K562 (cell line): ENCODE results near the gene ABHD16A. TPM values are rescaled to one million over a fixed set of nuclear protein-coding genes. Genes with fewer than 3 reads are reported as not detected.

Source experiments
- ATAC-seq: fragments of 200-7000 bp; cut with Tn5 transposase; 3 replicates; pipeline ENCODE4 v1.9.1; 2020; ENCODE audit warnings: moderate library complexity
- BruUV-seq: library from RNA; stranded (reverse); fragments of 400-500 nt; replicated peaks from 2 replicates; lab custom pipeline; 2021; lab: Mats Ljungman, UMichigan
- CTCF ChIA-PET: fragments of 300-600 bp; formaldehyde crosslinking; extraction: SDS; loops from one replicate; lab custom pipeline; 2021; ENCODE audit warnings: low intra/inter-chr PET ratio; lab: Yijun Ruan, JAX
- POLR2A ChIA-PET: fragments of 300-600, 350-650 bp; sonication (Branson Sonifier 250); formaldehyde crosslinking; extraction: SDS; loops from one replicate; lab custom pipeline; 2021; ENCODE audit warnings: antibody characterized with exemption, inconsistent platforms; lab: Yijun Ruan, JAX
- DNase-seq, 4 experiments: peaks; one replicate each; pipeline versions ENCODE4 v3.0.0 to v3.0.0-alpha.2; 2011 to 2018; ENCODE audit warnings: low spot score in 3 of 4, mixed read lengths in 3 of 4; ENCODE audit errors: extremely low read depth in 1 of 4
- FAIRE-seq: peaks from 2 replicates; lab custom pipeline; 2011; peaks lifted over from hg19 to GRCh38; lab: Jason Lieb, UNC
- H2AFZ ChIP-seq: 2 replicates; pipeline ENCODE4 v1.6.0; 2011; ENCODE audit warnings: low read depth, low read length, control low read depth, inconsistent platforms
- H3K27ac ChIP-seq: fragments of 200-600 bp; 3 replicates; pipeline ENCODE4 v1.8.0; 2011; ENCODE audit warnings: low read depth, mild to moderate bottlenecking, control low read depth, inconsistent platforms, low read length, moderate library complexity, mixed read lengths; ENCODE audit errors: extremely low read depth
- H3K27me3 ChIP-seq, 2 experiments: fragments of 300-600 bp in 1 of 2; 2 replicates in 1 of 2; 3 replicates in 1 of 2; pipeline versions ENCODE4 v1.6.0 to v1.8.0; 2011; ENCODE audit warnings: inconsistent platforms in 2 of 2, low read length in 2 of 2, mild to moderate bottlenecking in 1 of 2, mixed read lengths in 1 of 2, moderate library complexity in 1 of 2; ENCODE audit not compliant: control insufficient read depth in 2 of 2, insufficient read depth in 2 of 2
- H3K36me3 ChIP-seq: fragments of 300-600 bp; 3 replicates; pipeline ENCODE4 v1.8.0; 2011; ENCODE audit warnings: mild to moderate bottlenecking, low read length, inconsistent platforms; ENCODE audit not compliant: control insufficient read depth, insufficient read depth
- H3K4me1 ChIP-seq, 2 experiments: fragments of 200-600 bp in 1 of 2; replicated peaks in 1 of 2; 2 replicates in 1 of 2; 3 replicates in 1 of 2; pipeline versions ENCODE4 v1.5.1 to v1.8.0; 2011; ENCODE audit warnings: inconsistent platforms in 2 of 2, low read length in 2 of 2, mild to moderate bottlenecking in 1 of 2, mixed read lengths in 1 of 2, moderate library complexity in 1 of 2; ENCODE audit not compliant: control insufficient read depth in 2 of 2, insufficient read depth in 2 of 2
- H3K4me2 ChIP-seq: 2 replicates; pipeline ENCODE4 v1.6.1; 2011; ENCODE audit warnings: low read length, control low read depth, inconsistent platforms, mixed read lengths; ENCODE audit not compliant: insufficient read depth
- H3K4me3 ChIP-seq: fragments of 200-600 bp; sonication (generic), shearing (Covaris generic); 2 replicates; pipeline ENCODE4 v1.5.1; 2016; ENCODE audit warnings: control low read depth, inconsistent platforms
- H3K79me2 ChIP-seq: fragments of 200-600 bp; 3 replicates; pipeline ENCODE4 v1.8.0; 2011; ENCODE audit warnings: low read length, inconsistent platforms; ENCODE audit not compliant: control insufficient read depth, insufficient read depth
- H3K9ac ChIP-seq, 2 experiments: 2 replicates each; pipeline versions ENCODE4 v1.6.0 to v1.6.1; 2011; ENCODE audit warnings: low read depth in 2 of 2, low read length in 2 of 2, control low read depth in 1 of 2, inconsistent platforms in 1 of 2, mild to moderate bottlenecking in 1 of 2, mixed read lengths in 1 of 2; ENCODE audit not compliant: insufficient read depth in 1 of 2
- H3K9me1 ChIP-seq: one replicate; pipeline ENCODE4 v1.6.0; 2011; ENCODE audit warnings: inconsistent platforms, mild to moderate bottlenecking, low read length, moderate library complexity; ENCODE audit not compliant: control insufficient read depth, insufficient read depth
- H3K9me3 ChIP-seq: replicated peaks from 2 replicates; pipeline ENCODE4 v1.5.1; 2011; ENCODE audit warnings: low read depth, low read length, inconsistent platforms; ENCODE audit not compliant: control insufficient read depth, insufficient read depth
- H4K20me1 ChIP-seq: replicated peaks from 2 replicates; pipeline ENCODE4 v1.6.1; 2011; ENCODE audit warnings: low read length, inconsistent platforms, mixed read lengths; ENCODE audit not compliant: control insufficient read depth, insufficient read depth
- ATF6 ChIP-seq: sonication (generic); formaldehyde crosslinking; IDR thresholded peaks from 2 replicates; pipeline ENCODE4 v1.4.0; 2020; ENCODE audit warnings: mild to moderate bottlenecking, missing genetic modification reagents
- CREM ChIP-seq: IDR thresholded peaks from 2 replicates; pipeline ENCODE4 v1.6.1; 2014; ENCODE audit warnings: antibody characterized with exemption, low read depth
- E2F4 ChIP-seq: sonication (generic); formaldehyde crosslinking; IDR thresholded peaks from 2 replicates; pipeline ENCODE4 v1.8.0; 2022; ENCODE audit warnings: mild to moderate bottlenecking, low read depth, missing genetic modification reagents
- FOXP1 ChIP-seq: sonication (generic); formaldehyde crosslinking; IDR thresholded peaks from 2 replicates; pipeline ENCODE4 v1.8.0; 2022; ENCODE audit warnings: mild to moderate bottlenecking, missing genetic modification reagents
- HBP1 ChIP-seq: fragments of 450-650 bp; formaldehyde crosslinking; IDR thresholded peaks from 2 replicates; pipeline ENCODE4 v1.4.0; 2022; ENCODE audit warnings: missing genetic modification characterization
- HDAC6 ChIP-seq: IDR thresholded peaks from 2 replicates; pipeline ENCODE4 v1.6.1; 2012; ENCODE audit warnings: low read depth, mild to moderate bottlenecking, control low read depth, inconsistent platforms, low read length, moderate library complexity
- PTBP1 ChIP-seq: fragments of 200-400 bp; formaldehyde crosslinking; IDR thresholded peaks from 2 replicates; pipeline ENCODE4 v1.6.1; 2017; ENCODE audit warnings: low read depth, low read length
- SRF ChIP-seq, 2 experiments: fragments of 250-450, 450-650 bp in 1 of 2; sonication (Bioruptor Pico) in 1 of 2; sonication (generic) in 1 of 2; formaldehyde crosslinking; IDR thresholded peaks; 2 replicates each; pipeline versions ENCODE4 v1.5.0 to v1.5.1; 2020 to 2022; ENCODE audit warnings: mild to moderate bottlenecking in 1 of 2, missing genetic modification reagents in 1 of 2
- ZBTB49 ChIP-seq: sonication (generic); formaldehyde crosslinking; IDR thresholded peaks from 2 replicates; pipeline ENCODE4 v1.8.0; 2022; ENCODE audit warnings: missing genetic modification reagents, mild to moderate bottlenecking, borderline replicate concordance
- ZNF449 ChIP-seq: fragments of 250-450 bp; sonication (Bioruptor Pico); IDR thresholded peaks from 2 replicates; pipeline ENCODE4 v1.8.0; 2022; ENCODE audit warnings: moderate library complexity, mild to moderate bottlenecking, inconsistent platforms
- WGBS: fragments of 100-300 bp; shearing (Covaris generic); methylation state at CpG from one replicate; pipeline ENCODE4 v1.1.6; 2016; ENCODE audit warnings: low coverage, mixed read lengths; ENCODE audit not compliant: insufficient coverage; ENCODE audit errors: missing lambda C conversion rate; 5-methylcytosine and 5-hydroxymethylcytosine counted together
- in situ Hi-C: fragments of 300-500 bp; cut with MboI; formaldehyde crosslinking; loops from 4 replicates; pipeline ENCODE4 v1.15.0; 2018; ENCODE audit warnings: inconsistent platforms, mixed read lengths
- intact Hi-C: fragments of 100-400 bp; cut with micrococcal nuclease; formaldehyde crosslinking; loops from 2 replicates; pipeline ENCODE4 v1.14.2; 2022
- polyA plus RNA-seq, 8 experiments: library from polyadenylated mRNA; depleted of rRNA in 4 of 8; stranded (reverse) in 5 of 8; unstranded in 3 of 8; fragments of >200 nt; fragmentation: Nextera tagmentation in 2 of 8; fragmentation: Illumina TruSeq in 1 of 8; extraction: Ambion mirVana in 2 of 8; extraction: Trizol in 1 of 8; gene quantifications; 2 replicates each; pipeline versions ENCODE4 v1.2.1 to v1.2.3, GENCODE V29; 2011 to 2014; ENCODE audit warnings: inconsistent platforms in 1 of 8, missing spikeins in 1 of 8
- total RNA-seq, 7 experiments: library from RNA; depleted of rRNA in 6 of 7; stranded (reverse); fragments of >200 nt in 6 of 7; fragmentation: Illumina TruSeq in 2 of 7; extraction: Trizol in 2 of 7; gene quantifications; 2 replicates each; pipeline versions ENCODE4 v1.2.1 to v1.2.3, GENCODE V29; 2011 to 2021; ENCODE audit warnings: low replicate concordance in 1 of 7

The ABHD16A gene
- total and polyA plus RNA-seq, 9 of the 15 experiments (the other 6 are each of a cell fraction or from before 2014, with no cell fraction given), result 25.8 to 120 (median 81.6) TPM

GRCh38 chr6:31701666-31702404 lies 1.3 kb downstream of the ABHD16A start:
- ChIA-PET POLR2A (interaction anchor here (0.7 to 9.7 kb wide), 16 partner anchors 10 to 137 kb away, joined by 3 to 158 read pairs (median 10); partner anchors contain the start of genes CSNK2B, GPANK1, LY6G6C and LY6G6D), CTCF (interaction anchor here (1.2 kb wide), 1 partner anchor 12 kb away, joined by 3 read pairs; no protein-coding TSS in a partner anchor)
- peak overlapping the region; percentile 68 for H3K4me3 ChIP-seq
- H3K9ac ChIP-seq, result peak overlapping the region; percentile 93 to 96
- 42% methylated on average over 7 of the region's 7 CpGs for WGBS
- in situ Hi-C loops, result no loop called here
- no peaks in the 10 kb centered on the region; the same call in 1 of the 2 replicates for H4K20me1 ChIP-seq
- no peak for DNase-seq
- peak overlapping the region; percentile 87 for H3K4me2 ChIP-seq
- H3K4me1 ChIP-seq, result peaks cover 22 to 30% of the 10 kb centered on the region in 2 experiments
- H3K9me1 ChIP-seq, result peaks cover 5% of the 10 kb centered on the region
- H3K36me3 ChIP-seq, result peaks cover 46% of the 10 kb centered on the region
- no peaks in the 10 kb centered on the region for H3K27me3 ChIP-seq
- peak overlapping the region; percentile 93 for H3K27ac ChIP-seq
- no peak for ATAC-seq
- FAIRE-seq, result no peak
- no peaks in the 10 kb centered on the region for H3K9me3 ChIP-seq
- peaks cover 54% of the 10 kb centered on the region for H3K79me2 ChIP-seq
- intact Hi-C loops, result loop anchor here (2.0 kb wide), 1 partner anchor 37 kb away; the partner anchor contains the start of gene GPANK1
- BruUV-seq, result TSS peak; percentile 60
- H2AFZ ChIP-seq, result peak overlapping the region; percentile 91
- no peak; the same call in 1 of the 2 replicates for TF ChIP-seq PTBP1
- TF ChIP-seq ZBTB49 (CRISPR knock-in tag), result peak; percentile 84; the same call in 1 of the 2 replicates
- TF ChIP-seq ATF6 (CRISPR knock-in tag), result 0 out of 2 replicates have a peak, but pooled peaks have one; percentile 57
- TF ChIP-seq E2F4, result peak; percentile 64; the same call in 1 of the 2 replicates
- 0 out of 2 replicates have a peak, but pooled peaks have one; percentile 60 for TF ChIP-seq HDAC6
- peak; percentile 69; the same call in 1 of the 2 replicates for TF ChIP-seq FOXP1 (CRISPR knock-in tag)
- TF ChIP-seq SRF (CRISPR knock-in tag; IDR thresholded peaks at IDR 0.05), result 0 out of 4 replicates have a peak, but pooled peaks of 1 of the 2 experiments have one; percentile 1
- peak; percentile 10; the same call in 1 of the 2 replicates for TF ChIP-seq HBP1 (CRISPR knock-in tag)
- no peak for TF ChIP-seq ZNF449 (CRISPR knock-in tag)
- peak; percentile 45; the same call in 1 of the 2 replicates for TF ChIP-seq CREM
